HG02588 (cell line): ENCODE measurements around the gene ZNF764.
A peak's percentile ranks its signal among the peaks of the same experiment; 100 is the strongest.
"Not testable (repeated sequence)": the region's sequence is repeated elsewhere in the genome, so short reads cannot be mapped to it uniquely, and the experiment has no call there.

ENCODE experiments used
- ATAC-seq: cut with Tn5 transposase; IDR thresholded peaks from one replicate; pipeline ENCODE4 v1.9.1; 2021; ENCODE audit warnings: mild to moderate bottlenecking, moderate library complexity; ENCODE audit not compliant: unreplicated experiment

Gene ZNF764

GRCh38 chr16:30551781-30552180 lies 6.4 kb downstream of the ZNF764 start:
- no peak for ATAC-seq

- ATAC-seq: no peak
Measured at GRCh38 chr16:30548416-30549253, 9.5 kb downstream of the ZNF764 start.

- ATAC-seq: no peak
Measured at GRCh38 chr16:30546115-30546514, 12.1 kb downstream of the ZNF764 start.

GRCh38 chr16:30543067-30543466 lies 15.1 kb downstream of the ZNF764 start:
- ATAC-seq: no peak

- ATAC-seq: no peak
Measured at GRCh38 chr16:30541502-30542329, 16.5 kb downstream of the ZNF764 start.

GRCh38 chr16:30540916-30541464 lies 17.2 kb downstream of the ZNF764 start:
- not testable (repeated sequence) for ATAC-seq

- ATAC-seq: not testable (repeated sequence)
Measured at GRCh38 chr16:30539986-30540526, 18.1 kb downstream of the ZNF764 start.

GRCh38 chr16:30539000-30539964 lies 18.9 kb downstream of the ZNF764 start:
- no peak for ATAC-seq

- ATAC-seq: not testable (repeated sequence)
Measured at GRCh38 chr16:30536391-30537024, 21.7 kb downstream of the ZNF764 start.

GRCh38 chr16:30535777-30536190 lies 22.4 kb downstream of the ZNF764 start:
- no peak for ATAC-seq

GRCh38 chr16:30535106-30535776 lies 22.9 kb downstream of the ZNF764 start:
- ATAC-seq: no peak

- ATAC-seq: peak; percentile 57
Measured at GRCh38 chr16:30534368-30535105, 23.6 kb downstream of the ZNF764 start, which contains the start of gene ZNF747. TSS of gene ZNF747 (minus strand) at chr16:30534858. CDS start at chr16:30534679, 179 bp downstream.

- ATAC-seq: peak; percentile 25
Measured at GRCh38 chr16:30533748-30534367, 24.3 kb downstream of the ZNF764 start.

GRCh38 chr16:30533146-30533522 lies 25.0 kb downstream of the ZNF764 start:
- no peak for ATAC-seq

- ATAC-seq: no peak
Measured at GRCh38 chr16:30532285-30533145, 25.7 kb downstream of the ZNF764 start.

GRCh38 chr16:30530163-30531037 lies 27.8 kb downstream of the ZNF764 start:
- no peak for ATAC-seq
